HG03520 (cell line): Measurements from ENCODE around the gene GPR61.
A peak's percentile ranks its signal among the peaks of the same experiment; 100 is the strongest.

Experiments
- ATAC-seq: cut with Tn5 transposase; IDR thresholded peaks from one replicate; pipeline ENCODE4 v1.9.1; 2021; ENCODE audit warnings: mild to moderate bottlenecking, moderate library complexity; ENCODE audit not compliant: unreplicated experiment

The GPR61 gene

DNA sequence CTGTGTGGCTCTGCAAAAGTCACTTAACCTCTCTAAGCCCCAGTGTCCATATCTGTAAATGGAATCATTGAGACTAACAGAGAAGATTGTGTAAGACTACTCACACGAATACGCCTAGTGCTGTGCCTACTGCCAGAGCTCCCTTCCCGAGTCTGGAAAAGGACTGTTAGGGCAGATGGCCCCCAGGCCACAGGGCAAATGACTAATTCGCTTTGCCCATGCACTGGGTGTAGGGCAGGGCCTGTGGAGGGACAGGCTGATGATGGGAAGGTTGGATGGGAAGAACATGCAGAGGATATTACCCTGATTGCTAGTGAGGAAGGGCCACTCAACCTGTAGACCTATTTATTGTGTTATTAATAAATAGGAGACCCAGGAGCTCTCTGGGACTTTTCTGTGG lies 4.2 kb upstream of the GPR61 start:
- ATAC-seq: no peak

- no peak for ATAC-seq
Measured at GRCh38 chr1:109535971-109536491, 3.6 kb upstream of the GPR61 start.

DNA sequence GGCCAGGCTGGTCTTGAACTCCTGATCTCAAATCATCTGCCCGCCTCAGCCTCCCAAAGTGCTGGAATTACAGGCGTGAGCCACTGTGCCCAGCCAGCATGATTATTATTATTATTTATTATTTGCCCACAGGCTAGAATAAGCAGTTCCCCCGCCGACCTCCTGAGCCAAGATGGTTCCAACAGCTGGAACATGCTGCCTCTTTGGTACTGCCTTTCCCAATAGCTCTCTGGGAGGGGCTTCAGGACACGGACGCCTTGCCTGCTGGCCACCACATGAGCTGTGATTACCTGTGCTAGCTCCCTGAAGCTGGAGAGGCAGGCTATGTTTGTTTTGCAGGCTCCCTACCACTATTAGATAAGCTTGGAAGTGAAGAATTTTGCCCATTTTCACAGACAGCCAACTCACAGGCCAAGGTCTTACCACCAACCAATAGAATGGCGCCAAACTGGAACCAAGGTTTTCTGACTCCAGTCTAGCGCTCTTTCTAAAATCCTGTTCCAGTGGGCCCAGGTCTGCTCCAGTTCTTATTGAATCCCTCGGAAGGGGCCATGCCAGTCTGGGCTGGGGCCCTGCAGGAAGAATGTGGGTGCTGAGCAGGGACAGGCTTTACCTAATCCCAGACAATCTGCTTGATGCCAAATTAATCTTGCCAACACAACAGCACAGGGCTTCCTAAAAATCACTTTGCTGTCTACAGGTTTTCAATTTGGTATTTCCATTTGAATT lies 2.1 kb upstream of the GPR61 start:
- no peak for ATAC-seq

GRCh38 chr1:109538827-109539555 lies 681 bp upstream of the GPR61 start:
- ATAC-seq: no peak

DNA sequence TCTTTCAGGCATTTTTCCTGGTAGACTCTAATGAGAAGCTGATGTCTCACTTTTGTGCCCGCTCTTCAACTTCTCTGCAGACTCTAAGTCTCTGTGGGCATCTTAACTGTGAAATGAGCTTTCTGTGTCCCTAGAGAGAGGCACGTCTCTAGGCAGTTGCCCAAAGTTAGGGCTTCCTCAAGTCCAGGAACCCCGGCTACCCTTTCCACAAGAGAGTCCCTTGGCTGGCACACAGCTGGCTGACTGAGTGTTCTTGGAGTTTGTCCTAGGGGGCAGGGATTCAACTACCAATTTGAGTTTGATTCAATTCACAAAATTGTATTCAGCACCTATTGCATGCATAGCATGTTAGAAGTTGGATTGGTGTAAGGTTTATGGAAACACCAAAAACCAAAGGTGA lies 1.4 kb downstream of the GPR61 start:
- no peak for ATAC-seq

DNA sequence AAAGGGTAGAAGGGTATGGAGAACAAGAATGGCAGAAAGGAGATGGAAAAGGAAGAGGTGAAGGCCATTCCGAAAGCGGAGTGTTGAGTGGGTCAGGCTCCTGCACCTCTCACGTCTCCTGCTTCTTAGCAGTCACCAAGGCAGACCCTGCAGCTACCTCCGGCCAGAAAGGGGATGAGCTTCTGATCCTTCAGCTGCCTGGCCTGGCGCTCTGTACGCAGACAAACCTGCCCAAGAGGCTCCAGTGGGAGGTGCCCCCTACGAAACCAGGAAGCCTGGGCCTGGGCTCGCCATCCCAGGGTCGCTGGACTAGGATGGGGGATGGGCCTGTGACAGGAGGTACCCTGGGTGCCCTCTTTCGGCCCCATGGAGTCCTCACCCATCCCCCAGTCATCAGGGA lies 3.0 kb downstream of the GPR61 start:
- no peak for ATAC-seq

GRCh38 chr1:109543283-109543987 lies 3.8 kb downstream of the GPR61 start:
- ATAC-seq: no peak

GRCh38 chr1:109543988-109544735 lies 4.5 kb downstream of the GPR61 start:
- ATAC-seq: no peak

DNA sequence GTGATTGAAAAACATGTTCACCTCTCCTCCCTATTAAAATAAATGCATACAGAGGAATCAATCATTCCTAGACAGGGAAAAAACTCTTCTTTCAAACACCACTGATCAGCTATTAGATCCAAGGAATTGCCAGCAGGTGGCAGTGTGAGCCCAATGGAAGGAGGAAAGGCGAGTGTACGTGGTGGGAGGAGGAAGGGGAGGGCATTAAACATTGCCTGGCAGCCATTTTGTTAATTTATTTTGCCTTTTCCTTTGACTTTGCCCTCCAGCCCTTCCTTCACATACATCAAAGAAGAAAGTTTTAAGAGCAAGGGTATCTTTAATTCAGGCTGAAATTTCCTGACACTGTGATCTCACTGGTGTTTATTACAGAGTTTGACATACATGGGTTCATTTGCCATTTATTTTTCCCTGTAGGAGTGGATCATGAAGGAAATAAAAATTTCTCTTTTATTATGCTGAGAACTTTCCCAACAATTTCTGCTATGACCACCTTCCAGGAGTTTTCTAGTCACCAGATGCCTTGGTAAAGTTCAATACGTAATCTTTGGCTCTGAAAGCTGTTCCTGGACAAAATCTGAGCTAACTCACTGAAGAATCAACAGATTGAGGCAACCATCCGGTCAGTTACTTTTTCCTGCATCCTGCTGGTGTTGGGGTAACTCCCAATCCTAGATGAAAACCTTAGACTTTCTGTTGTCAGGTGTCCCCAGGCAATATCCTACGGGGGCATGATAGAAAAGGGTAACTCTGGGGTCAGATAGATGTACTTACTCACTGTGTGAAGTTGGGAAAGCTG lies 6.8 kb downstream of the GPR61 start:
- ATAC-seq: no peak

DNA sequence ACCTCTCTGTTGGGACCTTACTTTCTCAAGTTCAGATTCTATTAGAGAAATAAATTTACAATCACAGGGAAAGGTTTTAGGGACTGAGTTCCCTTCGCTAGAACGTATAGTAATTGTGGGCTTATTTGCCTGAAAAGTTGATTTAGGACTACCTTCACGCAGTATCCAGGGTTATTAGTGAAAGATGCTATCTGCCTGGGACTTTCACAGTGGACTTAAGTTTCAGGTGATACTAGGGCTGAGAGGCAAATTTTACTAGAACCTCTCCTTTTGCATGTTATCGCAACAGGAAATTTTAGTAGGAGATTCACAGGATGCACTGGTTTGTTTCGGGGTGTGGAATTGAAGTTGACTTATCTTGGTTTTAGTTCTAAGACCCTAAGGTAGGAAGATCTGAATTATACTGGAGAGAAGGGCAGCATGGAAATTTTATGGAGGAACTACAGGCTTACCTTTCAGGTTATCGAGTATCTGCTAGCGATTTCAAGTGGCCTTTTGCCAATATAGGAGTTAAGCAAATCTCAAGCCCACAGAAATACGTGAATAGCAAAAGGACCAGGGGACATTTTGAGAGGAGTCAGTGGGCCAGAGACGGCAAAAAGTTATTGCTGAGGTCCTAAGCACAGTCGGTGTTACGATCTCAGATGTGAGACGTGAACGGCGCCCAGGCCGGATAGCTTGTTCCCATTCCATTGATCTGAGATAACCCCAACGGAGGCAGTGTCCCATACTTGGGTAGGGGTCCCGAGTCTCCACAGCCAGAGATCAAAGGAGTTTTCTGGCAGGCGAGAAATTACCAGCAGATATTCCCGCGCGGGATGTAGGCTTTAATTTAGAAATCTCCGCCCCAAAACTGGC lies 8.0 kb downstream of the GPR61 start:
- no peak for ATAC-seq

GRCh38 chr1:109548321-109549267 lies 8.9 kb downstream of the GPR61 start, which contains the start of gene GNAI3:
Gene GNAI3 (plus strand): TSS chr1:109548615. CDS start chr1:109548721, 106 bp downstream.
- peak; percentile 85 for ATAC-seq

- ATAC-seq: no peak
Measured at GRCh38 chr1:109556563-109556962, 16.9 kb downstream of the GPR61 start.

DNA sequence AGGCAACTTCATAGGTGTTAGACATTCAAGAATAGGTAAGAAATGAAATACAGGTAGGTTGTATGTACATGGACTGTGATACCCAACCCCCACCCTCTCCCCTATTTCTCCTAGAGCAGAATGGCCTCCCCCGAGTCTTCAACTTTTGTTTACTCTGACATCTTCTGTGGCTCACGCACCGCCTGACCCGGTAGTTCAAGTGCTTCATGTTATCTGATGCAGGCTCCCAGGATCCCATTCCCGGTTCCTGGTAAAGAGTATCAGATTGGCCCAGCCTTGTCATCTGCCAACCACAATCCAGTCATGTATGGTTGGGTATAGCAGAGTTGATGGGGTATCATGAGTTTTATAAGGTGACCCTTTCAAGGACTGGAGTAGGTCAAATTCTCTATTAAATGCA lies 17.8 kb downstream of the GPR61 start:
- ATAC-seq: no peak

DNA sequence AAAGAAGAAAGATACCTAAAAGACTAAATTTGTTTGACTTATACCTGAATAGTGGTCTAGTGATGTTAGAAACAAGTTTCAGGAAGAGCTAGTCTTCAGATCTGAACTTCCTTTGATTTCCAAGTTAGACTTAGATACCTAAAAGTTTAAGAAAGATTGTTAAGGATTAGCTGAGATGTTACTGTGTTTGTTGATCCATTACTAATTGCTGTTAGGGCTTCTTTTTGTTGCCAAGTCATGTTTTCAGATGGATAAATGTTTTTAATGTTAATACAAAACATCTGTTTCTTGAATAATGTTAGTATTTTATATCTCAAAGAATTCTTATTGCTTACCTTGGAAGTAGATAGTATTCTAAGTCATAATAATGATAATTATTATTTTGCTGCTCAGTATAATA lies 20.3 kb downstream of the GPR61 start:
- ATAC-seq: no peak

DNA sequence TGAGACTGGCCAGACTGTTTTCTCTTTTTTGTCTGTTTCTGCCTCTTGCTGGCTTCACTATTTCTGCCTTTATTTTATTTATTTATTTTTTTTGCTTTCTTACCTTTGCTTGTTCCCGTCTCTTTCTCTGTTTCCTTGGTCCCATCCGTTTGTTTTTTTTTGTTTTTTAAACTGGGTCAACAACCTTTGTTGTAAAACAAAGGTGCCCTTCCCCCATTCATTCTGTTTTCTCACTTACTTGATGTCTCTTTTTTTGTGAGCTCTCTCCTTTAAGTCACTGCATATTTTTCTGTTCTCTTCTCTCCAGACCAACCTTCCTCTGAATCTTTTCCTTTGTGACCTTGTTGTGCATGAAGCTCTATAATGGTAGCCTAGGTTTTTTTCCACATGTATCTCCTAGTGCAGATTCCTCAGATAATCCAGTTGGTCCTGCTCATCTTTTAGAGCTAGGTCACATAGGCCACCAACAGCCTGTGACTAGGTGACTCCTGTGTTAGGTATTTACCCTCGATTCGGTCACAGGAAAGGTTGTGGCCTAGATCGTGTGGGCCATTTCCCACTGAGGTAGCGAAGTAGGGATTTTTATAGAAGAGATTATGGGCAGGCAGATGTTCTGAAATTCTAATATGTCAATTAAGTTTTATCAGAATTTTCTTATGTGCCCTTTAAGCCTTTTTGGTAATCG lies 24.7 kb downstream of the GPR61 start:
- no peak for ATAC-seq

DNA sequence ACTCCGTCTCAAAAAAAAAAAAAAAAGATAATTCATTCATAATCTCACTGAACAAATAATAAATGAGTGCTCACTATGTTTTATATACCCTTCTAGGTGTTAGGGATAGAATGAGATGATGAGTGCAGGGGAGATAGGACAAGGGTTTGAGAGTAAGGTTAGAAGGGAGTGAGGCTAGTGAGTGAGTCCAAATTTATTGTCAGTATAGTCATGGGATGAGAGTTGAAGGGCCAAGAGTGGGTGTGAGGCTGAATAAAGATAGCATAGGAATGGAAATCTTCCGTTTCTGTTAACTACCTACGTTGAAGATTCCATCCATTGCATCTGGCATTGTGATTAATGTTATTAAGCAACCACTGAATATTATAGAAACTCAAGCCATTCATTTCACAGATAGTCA lies 25.6 kb downstream of the GPR61 start:
- ATAC-seq: no peak

DNA sequence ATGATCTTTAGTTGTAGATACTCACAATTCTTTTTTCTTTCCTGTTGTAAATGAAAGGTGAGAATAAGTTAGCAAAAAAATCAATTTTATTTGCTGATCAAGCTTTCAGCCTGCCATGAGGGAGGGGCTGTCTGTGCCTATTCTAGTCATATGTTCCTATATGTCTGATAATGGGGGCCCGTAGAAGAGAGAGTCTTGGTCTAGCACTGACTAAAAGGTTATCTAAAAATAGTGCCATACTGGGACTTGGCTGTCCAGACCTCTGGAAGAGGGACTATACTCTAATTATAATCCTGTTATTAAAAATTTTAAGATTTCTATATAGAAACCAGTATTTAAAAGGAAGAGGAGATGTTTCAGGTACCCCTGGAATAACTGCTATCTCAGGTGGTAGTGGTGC lies 27.3 kb downstream of the GPR61 start:
- ATAC-seq: no peak
